NCI-H69 (cell line): Measurements from ENCODE around the gene IFI35.
"Not testable (repeated sequence)": the region's sequence is repeated elsewhere in the genome, so short reads cannot be mapped to it uniquely, and the experiment has no call there.

Experiments
- DNase-seq: peaks from one replicate; lab custom pipeline; 2025; lab: John Stamatoyannopoulos, UW

The IFI35 gene

DNA sequence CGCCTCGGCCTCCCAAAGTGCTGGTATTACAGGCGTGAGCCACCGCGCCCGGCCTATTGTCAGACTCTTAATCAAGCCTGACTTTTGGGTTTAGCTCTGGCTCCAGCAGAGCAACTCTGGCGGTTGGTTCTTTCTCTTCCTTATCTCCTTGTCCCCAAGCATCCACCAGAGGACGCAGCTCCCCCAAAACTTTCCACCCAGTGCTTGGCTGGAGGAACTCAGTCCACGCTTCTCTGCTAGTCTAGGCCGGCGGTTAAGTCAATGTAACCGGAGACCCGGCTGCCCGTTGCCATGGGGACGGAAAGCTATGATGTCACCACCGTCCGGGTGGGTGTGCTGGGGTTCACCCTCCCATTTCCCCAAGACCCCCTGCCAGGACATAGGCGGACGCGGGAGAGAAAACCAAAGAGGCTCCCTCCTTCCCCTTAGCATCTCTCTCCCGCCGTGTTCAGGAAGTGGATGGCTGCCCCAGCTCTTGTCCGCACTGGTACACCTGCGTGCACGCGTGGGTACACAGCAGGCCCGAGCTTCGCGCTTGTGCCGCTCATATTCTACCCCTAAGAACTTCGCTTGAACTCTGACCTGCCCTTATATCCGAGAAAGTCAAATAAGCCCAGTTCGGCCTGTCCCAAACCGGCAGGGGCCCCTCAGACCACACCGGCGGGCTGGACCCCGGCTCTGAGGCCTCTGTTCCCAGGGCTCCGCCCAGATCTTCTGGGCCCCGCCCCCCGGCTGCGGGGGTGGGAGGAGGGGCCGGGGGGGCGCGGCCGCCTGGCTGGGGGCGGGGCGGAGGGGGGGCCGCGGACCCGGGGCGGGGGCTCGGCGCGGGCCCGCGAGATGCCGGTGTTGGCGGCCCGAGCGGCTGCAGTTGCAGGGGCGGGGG lies 18.1 kb downstream of the IFI35 start, which contains the start of gene RND2:
Gene RND2 (plus strand): TSS at position 825 of the 883 bp plus-strand sequence. CDS start 117 bp downstream, outside the sequence.
- DNase-seq, result peak; percentile 99

GRCh38 chr17:43025290-43025657 lies 18.7 kb downstream of the IFI35 start:
- DNase-seq, result no peak

DNA sequence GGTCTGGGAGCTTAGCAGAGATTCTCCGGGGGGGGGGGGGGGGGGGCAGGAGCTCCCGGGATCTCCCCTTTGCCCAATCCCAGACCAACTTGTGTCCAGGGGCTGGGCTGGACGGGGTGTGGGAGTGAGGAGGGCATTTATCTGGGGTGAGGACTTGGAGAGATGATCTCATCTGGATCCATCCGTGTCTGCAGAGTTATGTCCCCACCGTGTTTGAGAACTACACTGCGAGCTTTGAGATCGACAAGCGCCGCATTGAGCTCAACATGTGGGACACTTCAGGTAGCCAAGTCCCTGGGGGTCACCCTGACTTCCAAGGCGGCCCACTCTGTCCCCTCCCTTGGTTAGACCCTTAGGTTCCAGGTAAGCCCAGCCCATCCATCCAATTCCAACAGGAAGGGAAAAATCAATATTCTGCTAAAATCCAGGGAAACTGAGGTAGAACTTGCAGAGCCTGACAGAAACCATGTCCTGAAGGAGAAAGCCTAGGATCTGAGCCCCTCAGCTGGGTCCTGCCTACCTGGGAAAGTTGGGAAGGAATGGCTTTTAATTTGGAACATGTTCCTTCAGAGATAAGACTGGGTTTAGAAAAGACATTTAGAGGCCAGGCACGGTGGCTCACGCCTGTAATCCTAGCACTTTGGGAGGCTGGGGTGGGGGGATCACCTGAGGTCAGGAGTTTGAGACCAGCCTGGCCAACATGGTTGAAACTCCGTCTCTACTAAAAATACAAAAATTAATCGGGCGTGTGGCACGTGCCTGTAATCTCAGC lies 19.4 kb downstream of the IFI35 start:
- peak; percentile 45 for DNase-seq

DNA sequence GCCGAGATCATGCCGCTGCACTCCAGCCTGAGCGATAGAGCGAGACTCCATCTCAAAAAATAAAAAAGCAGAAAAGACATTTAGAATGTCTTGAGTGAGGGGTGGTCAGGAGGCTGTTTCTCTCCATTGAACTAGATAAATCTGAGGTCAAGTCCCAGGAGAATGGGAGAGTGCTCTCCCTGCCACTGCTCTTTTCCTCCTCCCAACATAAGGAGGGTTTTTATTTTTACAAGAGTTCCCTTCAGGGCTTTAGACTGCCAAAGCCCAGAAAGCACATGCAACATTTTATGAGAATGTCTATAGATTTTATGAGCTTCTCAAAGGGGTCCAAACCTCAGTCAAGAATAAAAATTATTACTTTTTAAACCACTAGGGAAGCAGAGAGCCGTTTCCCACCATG lies 20.0 kb downstream of the IFI35 start:
- DNase-seq, result no peak

DNA sequence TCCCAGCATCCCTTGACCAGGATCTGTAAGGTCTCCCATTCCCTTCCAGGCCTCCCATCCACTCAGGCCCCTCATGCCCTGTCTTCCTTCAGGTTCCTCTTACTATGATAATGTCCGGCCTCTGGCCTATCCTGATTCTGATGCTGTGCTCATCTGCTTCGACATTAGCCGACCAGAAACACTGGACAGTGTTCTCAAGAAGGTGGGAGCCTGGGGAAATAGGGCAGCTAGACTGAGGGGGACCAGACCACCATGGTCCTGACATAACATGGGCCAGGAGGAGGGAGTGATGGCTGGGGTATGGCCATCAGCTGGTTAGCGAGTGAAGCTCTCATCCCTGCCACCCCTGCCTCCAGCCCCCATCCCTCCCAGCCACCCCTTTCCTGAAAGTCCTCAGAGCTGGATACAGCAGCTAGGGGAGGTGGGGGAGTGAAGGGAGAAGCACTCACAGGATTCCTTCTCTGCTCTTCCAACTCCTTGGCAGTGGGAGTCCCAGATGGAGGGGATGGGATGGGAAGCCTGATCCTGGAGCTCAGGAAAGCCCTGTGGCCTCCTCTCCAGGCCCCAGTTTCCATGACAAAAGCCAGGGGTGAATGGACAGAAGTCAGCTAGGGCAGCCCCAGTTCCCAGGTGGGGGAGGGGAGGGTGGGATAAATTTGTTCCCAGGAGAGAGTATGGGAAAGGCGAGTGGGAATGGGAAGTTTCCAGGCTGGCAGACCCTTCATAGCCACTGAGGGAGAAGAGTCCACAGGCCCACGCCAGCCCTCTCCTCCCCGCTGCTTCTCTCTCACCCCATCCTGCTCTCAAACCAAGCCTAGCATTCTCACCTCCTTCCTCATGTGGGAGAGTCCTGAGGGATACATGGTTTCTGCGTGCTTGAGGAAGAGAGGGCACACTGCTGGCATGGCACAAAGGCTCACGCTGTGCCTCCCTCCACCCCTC lies 20.8 kb downstream of the IFI35 start:
- DNase-seq, result no peak

DNA sequence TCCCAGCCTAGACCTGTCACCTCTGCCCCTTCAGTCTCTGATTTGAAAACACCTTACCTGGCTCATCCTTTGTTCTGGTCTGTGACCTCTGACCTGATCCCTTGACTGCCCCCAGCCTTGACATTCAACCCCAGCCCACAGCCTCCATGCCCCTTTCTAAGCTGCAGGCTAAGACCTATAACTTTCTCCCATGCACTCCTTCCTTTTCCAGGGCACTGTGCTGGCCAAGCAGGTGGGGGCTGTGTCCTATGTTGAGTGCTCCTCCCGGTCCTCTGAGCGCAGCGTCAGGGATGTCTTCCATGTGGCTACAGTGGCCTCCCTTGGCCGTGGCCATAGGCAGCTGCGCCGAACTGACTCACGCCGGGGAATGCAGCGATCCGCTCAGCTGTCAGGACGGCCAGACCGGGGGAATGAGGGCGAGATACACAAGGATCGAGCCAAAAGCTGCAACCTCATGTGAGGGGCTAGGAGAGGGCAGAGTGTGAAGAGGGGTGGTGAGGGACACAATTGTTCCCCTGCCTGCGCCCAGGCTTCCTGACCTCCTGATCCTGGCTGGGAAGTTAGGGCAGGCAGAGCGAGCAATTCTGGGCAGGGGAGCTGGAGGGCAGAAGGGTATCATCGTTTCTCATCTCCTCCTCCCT lies 21.8 kb downstream of the IFI35 start:
- no peak for DNase-seq

GRCh38 chr17:43030137-43030767 lies 23.7 kb downstream of the IFI35 start:
- no peak for DNase-seq

DNA sequence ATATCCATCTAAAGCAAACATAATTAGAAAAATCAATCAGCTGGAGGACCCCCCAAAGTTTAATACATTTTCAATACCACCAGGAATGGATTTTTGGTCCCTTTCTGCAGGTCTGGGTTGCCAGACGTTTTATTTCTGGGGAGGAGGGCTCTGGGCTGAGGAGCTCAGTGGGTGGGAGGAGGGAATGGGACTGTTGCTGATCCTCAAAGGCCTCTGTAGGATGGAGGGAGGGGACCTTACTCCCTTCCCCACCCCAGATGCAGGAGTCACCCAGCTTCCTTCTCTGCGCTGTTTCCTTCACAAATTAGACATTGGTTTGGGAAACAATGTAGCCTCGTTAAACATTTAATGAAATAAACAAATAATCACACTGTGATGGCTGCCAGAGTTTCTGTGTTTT lies 25.1 kb downstream of the IFI35 start:
- no peak for DNase-seq

- peak; percentile 88 for DNase-seq
Measured at GRCh38 chr17:43033948-43034881, 27.6 kb downstream of the IFI35 start.

DNA sequence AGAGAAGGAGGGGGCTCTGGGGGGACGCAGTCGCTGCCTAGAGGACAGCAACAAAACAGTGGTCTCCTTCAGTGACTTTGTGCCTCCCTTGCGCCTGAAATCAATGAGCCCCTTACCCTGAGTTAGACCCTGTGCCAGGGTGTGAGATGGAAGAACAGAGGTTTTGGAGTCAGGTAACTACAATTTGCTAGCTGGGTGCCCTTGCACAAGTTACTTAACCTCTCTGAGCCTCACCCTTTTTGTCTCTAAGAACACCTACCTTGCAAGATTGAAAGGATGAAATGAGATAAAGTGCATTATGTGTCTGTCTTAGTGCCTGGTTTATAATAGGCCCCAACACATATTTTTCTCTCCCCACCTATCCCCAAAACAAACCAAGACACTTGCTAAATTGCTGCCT lies 28.3 kb downstream of the IFI35 start:
- DNase-seq, result peak; percentile 75

- DNase-seq, result no peak
Measured at GRCh38 chr17:43039646-43040045, 33.1 kb downstream of the IFI35 start.

- no peak for DNase-seq
Measured at GRCh38 chr17:43040655-43041054, 34.1 kb downstream of the IFI35 start.

DNA sequence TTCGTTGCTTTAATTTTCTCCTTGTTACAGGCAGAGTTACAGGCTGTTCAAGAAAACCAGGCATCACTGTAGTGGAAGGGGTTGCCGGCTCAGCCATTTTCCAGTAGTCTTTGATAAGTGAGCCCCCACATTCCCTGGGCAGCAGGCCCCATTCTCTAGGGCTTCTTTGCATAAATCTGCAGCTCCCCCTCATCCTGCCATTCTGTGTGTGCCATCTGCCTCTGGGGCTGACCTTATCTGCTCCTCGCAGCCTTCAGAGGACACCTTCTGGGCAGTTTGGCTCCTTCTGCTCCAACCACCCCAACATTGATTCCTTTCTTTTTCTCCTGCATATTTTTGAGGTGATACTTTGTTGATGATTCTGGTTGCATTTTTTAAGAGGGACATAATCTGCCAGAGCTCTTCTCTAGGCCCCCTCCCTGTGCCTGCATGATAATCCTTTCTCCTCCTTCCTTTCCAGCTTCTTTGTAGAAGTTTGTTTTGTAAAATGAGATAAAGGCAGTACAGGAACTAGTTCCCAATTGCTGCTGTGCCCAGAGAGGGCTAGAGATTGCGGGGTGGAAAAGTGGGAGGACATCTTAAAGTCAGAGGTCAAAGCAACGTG lies 35.5 kb downstream of the IFI35 start:
- no peak for DNase-seq

DNA sequence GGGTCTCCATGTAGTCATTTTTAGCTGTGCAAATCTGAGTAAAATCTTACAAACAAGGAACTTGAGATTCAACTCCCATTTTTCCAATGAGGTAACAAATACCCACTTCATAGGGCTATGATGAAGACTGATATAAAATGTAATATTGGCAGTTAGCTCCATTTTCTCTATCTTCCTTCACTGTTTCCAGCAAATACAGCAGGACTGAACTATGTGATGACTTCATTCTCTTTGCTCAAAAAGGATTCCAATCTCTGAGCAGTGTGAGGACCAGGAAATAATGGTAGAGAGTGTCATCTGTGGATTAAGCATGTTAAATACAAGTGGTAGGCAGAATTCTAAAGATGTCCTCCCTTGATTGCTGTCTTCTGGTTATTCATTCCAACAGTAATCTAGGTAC lies 36.7 kb downstream of the IFI35 start:
- no peak for DNase-seq

DNA sequence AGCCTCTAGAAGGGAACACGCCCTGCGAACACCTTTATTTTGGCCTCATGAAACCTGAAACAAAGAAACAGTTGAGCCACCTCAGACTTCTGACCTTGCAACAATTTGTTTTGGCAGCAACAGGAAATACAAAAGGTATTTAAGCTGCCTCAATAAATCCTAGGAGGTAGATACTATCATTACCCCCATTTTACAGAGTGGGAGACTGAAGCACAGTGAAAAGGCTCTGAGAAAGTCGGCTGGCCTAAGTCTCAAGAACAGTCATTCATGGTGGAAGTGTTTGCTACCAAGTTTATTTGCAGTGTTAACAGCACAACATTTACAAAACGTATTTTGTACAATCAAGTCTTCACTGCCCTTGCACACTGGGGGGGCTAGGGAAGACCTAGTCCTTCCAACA lies 37.4 kb downstream of the IFI35 start:
- no peak for DNase-seq

GRCh38 chr17:43051969-43052368 lies 45.4 kb downstream of the IFI35 start:
- no peak for DNase-seq

- DNase-seq, result not testable (repeated sequence)
Measured at GRCh38 chr17:43053008-43053407, 46.4 kb downstream of the IFI35 start.

DNA sequence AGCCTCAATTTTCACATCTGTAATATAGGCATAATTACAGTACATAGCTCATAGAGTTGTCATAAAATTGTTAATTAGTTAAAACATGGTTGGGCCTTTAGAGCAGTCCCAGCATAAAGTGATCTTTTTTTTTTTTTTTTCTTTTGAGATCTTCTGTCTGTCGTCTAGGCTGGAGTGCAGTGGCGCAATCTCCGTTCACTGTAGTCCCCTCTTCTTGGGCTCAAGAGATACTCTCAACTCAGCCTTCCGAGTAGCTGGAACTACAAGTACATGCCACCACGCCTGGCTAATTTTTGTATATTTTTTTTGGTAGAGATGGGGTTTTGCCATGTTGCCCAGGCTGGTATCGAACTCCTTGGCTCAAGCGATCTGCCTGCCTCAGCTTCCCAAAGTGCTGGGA lies 49.5 kb downstream of the IFI35 start:
- DNase-seq, result no peak

- no peak for DNase-seq
Measured at GRCh38 chr17:43062984-43063638, 56.5 kb downstream of the IFI35 start.
